ENCODE measurements around the gene MT1H.
"Not testable (repeated sequence)": the region's sequence is repeated elsewhere in the genome, so short reads cannot be mapped to it uniquely, and the experiment has no call there.

GRCh38 chr16:56717532-56717931 lies 47.9 kb downstream of the MT1H start:
- not testable (repeated sequence) for TF ChIP-seq CTCF, POLR2AphosphoS5, POLR2A, EP300 (IDR thresholded peaks at IDR 0.05)

Data from suprapubic skin (tissue), 4 donors.